ENCODE data around the gene FBXO3.
A peak's percentile ranks its signal among the peaks of the same experiment; 100 is the strongest.
"Not testable (repeated sequence)": the region's sequence is repeated elsewhere in the genome, so short reads cannot be mapped to it uniquely, and the experiment has no call there.

FBXO3 gene

DNA sequence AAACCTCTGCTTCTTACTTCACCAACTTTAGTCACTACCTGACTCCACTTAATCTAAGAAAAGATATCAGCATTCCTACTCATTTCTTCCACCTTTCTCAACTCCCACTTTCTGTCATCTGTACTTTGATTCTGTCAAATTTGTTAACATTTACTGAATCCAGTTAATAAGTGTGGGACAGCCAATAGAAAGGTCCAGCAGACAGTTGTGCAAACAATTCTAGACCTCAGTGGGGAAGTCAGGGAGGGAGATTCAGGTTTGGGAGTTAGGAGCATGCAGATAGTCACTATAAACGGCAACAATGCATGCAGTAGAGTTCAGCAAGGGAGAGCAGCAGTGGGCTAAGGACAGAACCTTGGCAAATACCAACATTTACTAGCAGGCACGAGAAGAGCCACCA lies 4.1 kb downstream of the FBXO3 start:
- DNase-seq = no peak

DNA sequence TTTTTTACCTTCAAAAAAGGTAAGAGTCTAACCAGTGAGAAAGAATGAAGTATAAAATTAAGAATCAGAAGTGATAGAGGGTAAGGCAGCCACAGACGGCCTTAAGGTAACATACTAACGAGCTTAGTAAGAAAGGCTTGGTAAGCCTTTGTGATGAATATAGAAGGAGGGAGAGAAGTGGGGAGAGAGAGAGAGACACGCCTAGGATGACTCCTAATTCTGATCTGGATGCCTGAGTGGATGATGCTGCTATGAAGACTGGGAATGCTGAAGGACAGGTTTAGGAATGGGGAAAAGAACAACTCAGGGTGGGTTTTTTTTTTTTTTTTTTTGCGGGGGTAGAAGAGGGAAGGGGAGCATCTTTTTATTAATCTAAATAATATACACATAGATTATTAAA lies 4.8 kb downstream of the FBXO3 start:
- no peak for DNase-seq

DNA sequence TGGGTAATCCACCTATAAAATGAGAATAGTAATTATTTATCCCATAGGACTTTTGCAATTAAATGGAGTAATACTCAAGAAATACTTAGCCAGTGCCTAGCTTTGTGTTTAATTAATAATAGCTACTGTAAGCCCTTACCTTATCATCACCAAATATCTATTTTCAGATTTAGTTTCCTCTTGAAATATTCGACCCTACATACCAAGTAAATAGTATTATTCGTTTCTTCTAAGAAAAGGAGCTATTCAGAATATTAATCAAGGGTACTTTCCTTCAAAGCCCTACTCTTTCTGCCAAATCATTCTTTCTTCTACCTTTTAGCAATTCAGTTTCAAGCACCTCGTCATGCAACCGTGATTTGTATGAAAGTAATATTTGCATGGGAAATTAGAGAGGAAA lies 6.7 kb downstream of the FBXO3 start:
- no peak for DNase-seq

DNA sequence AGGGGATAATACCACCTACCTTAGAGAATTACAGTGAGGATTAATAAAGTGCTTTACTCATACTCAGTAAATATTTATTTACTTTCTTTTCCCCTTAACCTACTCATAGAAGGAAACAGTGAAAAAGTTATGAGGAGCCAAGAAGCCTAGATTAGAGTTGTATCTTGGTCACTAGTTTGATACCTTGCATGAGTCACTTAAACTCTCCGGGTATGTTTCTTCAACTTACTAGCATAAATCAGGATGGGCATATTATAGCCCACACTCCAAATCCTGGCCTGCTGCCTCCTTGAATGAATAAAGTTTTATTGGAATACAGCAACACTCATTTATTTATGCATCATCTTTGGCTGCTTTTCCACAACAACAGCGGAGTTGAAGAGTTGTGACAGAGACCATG lies 8.2 kb downstream of the FBXO3 start:
- no peak for DNase-seq

DNA sequence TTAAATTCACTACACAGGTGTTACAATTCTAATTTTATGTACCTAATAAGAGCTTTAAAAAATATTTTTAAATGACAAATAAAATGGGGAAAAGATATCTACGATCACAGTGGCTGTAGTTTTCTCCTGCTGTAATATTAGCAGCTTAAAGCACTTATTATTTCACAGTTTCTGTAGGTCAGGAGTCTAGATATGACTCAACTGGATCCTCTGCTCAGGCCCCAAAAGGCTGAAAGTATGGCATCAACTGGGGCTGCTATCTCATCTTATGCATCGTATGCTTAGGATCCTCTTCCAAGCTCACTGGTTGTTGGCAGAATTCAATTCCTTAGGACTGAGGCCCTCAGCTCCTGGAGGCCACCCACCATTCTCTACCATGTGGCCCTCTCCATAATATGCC lies 12.8 kb downstream of the FBXO3 start:
- no peak for DNase-seq

DNA sequence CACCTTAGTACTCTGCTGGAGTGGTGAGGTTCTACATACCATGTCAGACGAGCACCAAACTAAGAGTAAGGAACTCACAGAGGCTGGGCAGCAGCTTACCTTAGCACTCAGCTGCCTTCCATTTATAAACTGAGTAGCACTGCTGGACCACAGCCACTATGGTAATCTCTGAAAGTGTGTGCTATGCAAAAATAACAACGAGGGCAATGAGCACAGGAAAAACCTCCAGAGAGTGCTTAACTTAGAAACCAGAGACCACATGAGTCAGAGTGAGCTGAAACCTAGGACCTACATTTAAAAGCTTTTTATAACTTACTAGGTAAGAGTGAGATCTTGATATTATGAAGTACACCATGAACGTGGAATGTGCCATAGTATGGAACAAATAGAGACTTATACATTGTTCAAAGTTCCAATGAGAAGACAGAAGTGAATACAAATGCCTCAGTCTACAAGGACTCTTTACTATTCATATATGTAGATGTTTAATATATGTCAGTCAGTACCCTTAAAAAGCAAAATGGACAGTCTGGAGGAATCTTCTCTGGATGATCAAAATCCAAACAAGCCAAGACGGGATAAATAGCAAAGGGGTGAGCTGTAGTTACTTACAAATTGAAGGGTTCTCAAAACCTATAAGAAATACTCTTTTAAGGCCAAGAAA lies 20.9 kb downstream of the FBXO3 start:
- no peak for DNase-seq

DNA sequence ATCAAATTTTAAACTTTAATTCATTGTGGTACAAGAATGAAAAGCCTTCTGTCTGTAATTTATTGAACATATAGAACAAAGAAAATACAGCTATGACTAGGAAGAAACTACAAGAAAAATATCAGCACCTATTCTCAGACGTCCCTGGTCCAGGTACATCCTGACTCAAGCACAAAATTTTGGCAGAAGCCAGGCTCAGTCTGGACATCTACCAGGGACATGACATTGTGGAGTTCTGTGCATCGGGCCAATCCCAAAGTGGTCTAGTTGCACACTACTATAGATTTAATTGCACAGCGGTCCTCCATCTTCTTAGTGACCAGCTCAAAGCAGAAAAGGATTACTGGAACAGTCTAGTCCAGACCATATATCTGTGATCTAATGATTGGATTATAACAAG lies 22.4 kb downstream of the FBXO3 start:
- no peak for DNase-seq

DNA sequence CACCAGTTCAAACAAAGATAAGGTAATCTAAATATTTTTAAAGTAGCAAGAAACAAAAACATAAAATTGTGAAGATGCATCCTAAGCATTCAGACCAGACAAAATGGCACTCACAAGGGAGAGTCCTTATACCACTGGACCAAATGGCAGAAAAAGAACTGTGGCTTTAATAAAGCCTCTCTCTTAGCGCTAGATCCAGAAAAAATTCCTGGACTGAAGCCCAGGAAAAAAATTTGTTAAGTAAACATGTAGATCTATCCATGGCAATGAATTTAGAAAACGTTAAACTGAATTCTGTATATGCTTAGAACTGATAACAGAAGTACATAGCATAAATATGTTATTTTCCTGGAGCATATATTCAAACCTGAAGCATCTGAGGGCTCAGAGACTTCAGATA lies 26.3 kb downstream of the FBXO3 start:
- DNase-seq = no peak

DNA sequence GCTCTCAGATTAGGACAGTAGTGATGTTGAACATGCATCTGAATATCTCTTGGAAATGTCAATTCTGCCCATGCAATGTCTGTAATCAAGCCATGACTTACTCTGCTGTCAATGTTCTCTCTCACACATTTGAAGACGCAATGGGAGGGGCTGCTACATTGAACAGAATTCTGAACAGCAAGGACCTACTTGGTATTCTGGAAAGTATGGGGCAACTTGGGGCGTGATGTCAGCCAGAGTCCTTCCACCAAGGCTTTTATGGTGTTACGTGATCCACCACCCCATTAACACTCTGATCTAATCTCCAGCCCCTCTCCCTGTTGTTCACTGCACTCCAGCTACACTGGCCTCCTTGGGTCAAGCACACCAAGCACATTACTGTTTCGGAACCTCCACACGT lies 31.0 kb downstream of the FBXO3 start:
- no peak for DNase-seq

DNA sequence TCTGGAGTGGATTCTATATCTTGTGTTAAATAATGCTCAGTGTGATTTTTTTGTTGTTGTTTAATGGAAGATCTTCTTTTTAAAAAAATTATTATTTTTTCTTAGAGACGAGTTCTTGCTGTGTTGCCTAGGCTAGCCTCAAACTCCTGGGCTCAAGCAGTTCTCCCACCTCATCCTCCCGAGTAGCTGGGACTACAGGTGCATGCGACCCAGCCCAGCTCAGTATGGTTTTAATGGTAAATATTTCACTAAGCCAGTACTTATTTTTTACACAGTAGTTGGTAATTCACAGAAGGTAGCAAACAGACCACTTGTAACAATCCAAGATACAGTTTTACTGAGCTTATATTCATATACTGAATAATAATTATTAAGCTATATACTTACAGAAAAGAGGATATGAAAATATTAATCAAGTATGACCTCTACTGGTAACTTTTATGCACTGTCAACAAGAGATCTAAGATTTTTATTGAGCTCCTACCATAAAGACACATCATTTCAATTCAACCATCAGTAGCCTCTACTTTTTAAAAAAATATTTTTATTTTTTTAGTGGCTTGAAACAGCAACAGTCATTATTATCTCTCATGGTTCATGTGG lies 32.0 kb downstream of the FBXO3 start:
- DNase-seq = no peak

DNA sequence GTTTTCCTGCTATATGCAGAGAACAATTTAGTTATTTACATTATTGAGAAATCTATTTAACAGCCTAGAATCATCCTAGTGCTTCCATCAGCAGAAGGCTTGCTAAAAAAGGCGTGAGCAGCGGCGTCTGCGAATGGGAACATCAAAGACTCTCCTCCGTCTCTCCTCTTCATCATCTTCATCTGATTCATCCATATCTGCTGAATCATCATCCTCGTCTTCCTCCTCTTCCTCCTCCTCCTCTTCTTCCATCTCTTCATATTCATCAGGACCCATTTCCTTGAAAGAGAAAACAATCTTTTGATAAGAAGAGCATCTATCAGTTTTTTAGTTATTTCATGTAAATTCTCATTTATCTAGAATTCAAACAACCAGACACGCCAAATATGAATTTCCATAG lies 32.5 kb downstream of the FBXO3 start:
- DNase-seq = no peak

DNA sequence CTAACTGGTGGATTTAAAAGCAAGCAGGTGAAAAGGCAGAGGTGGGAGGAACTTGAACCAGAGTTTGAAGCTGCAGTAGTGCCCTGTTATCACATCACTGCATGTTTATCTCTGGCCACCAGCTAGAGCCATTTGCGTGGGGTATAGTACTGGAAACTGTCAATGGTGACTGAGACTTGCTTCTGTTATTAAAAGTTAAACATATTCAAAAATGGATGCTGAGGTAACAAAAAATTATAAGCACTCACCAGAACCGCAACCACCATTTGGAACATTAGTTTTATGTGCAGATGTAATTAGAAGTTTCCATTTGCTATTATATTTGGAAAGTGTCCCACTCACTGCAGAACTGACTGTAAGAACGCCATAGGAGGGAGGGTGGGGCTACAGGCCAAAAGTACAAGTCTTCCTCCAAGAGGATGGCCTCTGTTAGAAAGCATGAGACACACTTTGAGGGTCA lies 36.9 kb downstream of the FBXO3 start:
- no peak for DNase-seq

DNA sequence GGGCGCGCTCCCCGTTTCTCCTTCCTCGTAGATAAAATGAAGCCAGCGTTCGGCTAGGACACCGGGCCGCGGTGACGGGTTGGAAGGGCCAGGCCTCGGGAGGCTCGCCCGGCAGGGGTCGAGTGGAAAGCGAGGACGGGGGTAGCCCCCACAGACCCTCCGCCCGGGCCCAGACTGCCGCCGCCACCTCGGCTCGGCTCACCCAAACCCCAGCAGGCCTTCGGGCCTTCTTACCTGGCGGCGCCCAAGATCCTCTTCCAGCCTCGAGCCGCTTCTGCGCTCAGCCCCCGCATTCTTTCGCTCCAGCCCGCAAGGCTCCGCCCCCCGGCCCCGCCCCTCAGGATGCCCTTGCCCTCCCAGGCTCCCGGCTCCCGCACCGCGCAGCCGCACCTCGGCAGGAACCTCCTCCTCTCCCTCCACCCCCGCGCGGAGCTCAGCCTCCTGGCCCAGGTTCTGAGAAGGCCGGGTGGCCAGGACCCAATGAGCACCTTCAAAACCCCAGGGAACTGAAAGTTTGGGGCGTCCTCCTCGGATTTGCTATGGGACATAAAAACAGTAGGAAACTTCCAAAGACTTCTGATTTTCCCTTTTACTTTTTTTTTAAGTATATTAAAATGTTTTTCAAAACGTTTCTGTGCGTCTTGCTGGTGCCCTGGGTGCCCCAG lies 38.0 kb downstream of the FBXO3 start, which contains the start of gene CD59:
TSS of gene CD59 (minus strand) at position 276 of the 665 bp plus-strand sequence. CDS start 13,978 bp downstream, outside the sequence.
- peak; percentile 68 for DNase-seq

DNA sequence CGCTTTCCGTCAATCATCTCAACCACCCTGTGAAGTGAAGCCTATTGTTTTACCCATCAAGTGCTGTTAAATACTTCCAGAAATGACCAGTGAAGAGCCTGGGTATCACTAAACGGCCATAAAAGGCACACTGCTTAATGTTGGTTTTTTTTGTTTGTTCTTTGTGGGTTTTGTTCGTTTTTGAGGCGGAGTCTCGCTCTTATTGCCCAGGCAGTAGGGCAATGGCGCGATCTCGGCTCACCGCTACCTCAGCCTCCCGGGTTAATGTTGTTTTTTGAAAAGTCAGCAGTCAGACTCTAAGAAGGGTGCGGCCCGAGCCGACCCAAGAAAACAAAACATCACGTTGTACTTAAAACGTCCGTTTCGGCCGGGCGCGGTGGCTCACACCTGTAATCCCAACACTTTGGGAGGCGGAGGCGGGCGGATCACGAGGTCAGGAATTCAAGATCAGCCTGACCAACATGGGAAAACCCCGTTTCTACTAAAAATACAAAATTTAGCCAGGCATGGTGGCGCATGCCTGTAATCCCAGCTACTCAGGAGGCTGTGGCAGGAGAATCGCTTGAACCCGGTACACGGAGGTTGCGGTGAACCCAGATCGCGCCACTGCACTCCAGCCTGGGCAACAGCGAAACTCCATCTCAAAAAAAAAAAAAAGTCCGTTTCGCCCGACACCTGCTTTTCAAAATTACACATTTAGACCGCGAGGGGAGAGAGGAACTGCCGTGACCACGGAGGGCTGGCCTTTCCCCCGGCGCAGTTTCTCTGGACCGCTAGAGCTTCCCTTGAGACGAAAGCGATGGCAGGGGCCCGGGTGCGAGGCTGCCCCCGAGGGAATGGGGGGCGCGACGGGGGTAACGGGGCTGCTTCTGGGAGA lies 38.8 kb downstream of the FBXO3 start:
- DNase-seq = no peak

DNA sequence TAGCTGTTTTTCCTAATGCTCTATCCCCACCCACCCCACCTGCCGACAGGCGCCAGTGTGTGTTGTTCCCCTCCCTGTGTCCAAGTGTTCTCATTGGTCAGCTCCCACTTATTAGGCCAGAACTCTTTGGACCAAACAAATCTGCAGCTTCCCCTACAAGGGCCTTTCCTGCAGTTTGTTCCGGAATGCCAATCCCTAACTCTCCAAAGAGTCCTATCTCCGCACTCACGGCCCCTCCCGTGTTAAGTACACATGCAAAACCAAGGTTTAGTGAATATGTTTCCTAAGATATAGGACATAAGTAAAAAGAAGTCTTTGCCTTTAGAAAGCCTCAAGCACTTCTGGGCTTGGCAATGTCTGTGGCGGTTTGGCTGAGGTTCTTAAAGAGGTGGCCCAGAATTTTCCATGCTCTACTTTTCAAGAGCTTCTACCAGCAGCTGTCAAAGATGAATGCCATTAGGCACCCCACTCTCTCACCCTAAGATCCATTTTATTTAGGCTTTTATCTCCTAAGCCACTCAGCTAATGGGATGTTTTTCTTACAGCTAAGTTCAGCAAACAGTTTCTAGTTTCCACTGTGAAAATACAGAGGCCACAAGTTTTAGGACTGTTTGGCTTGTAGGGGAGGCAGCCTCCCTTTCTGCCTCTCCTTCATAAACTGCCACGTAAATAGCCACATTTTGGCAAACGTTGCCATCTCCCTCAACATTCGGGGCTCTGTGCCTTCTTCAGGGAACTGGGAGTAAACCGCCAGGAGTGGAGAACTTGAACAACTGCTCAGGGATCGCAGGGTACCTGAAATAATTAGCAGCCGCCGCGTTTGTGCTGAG lies 39.7 kb downstream of the FBXO3 start:
- DNase-seq = no peak

DNA sequence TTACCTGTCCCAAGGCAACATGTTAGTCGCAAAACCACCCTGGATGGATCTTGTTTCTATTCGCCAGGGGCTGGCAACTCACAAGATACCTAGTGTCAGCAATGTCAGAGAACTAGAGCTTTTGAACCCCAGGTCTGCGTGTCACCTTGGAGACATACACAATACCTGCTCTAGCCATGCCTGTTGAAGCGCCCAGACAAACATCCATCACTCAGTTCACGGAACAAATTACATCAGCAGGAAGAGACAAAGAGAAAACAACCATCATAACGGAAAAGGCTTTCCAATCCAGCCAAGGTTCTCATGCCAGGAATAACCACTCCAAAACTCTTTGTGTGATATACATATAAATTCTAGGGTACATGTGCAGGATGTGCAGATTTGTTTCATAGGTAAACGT lies 40.3 kb downstream of the FBXO3 start:
- no peak for DNase-seq

DNA sequence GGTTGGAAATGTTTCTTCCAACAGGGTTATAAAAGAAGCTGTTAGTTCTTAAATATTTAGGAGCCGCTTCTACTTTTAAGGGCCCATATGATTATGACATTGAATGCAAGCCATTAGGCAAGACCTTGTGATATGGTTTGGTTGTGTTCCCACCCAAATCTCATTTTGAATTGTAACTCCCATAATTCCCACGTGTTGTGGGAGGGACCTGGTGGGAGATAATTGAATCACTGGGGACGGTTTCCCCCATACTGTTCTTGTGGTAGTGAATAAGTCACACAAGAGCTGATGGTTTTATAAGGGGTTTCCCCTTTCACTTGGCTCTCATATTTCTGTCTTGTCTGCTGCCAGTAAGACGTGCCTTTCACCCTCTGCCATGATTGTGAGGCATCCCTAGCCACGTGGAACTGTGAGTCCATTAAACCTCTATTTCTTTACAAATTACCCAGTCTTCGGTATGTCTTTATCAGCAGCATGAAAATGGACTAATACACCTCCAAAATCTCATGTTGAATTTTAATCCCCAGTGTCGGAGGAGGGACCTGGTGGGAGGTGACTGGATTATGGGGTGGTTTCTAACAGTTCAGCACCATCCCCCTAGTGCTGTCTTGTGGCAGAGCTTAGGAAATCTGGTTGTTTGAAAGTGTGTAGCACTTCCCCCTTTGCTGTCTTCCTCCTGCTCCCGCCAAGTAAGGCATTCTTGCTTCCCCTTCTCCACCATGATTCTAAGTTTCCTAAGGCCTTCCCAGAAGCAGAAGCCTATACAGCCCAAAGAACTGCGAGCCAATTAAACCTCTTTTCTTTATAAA lies 42.4 kb downstream of the FBXO3 start:
- no peak for DNase-seq

DNA sequence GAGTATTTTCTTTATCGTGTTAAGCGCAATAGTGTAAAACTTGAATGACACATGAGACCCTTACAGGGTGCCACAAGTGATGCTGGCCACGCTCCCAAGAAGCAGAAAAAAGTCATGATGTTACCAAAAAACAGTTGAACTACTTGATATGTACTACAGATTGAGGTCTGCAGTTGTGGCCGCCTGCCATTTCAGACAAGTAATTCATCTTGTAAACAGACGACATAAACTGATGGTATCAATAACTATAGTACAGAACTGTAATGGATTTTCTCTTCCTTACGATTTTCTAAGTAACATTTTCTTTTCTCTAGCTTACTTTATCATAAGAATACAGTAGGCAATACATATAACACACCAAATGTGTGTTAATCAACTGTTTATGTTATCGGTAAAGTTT lies 43.6 kb downstream of the FBXO3 start:
- no peak for DNase-seq

DNA sequence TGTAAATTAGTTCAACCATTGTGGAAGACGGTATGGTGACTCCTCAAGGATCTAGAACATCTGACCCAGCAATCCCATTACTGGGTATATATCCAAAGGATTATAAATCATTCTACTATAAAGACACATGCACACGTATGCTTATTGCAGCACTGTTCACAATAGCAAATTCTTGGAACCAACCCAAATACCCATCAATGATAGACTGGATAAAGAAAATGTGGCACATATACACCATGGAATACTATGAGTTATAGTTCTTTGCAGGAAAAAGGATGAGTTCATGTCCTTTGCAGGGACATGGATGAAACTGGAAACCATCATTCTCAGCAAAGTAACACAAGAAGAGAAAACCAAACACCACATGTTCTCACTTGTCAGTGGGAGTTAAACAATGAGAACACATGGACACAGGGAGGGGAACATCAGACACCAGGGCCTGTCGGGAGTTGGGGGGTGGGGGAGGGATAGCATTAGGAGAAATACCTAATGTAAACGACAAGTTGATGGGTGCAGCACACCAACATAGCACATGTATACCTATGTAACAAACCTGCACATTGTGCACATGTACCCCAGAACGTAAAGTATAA lies 45.2 kb downstream of the FBXO3 start:
- not testable (repeated sequence) for DNase-seq

DNA sequence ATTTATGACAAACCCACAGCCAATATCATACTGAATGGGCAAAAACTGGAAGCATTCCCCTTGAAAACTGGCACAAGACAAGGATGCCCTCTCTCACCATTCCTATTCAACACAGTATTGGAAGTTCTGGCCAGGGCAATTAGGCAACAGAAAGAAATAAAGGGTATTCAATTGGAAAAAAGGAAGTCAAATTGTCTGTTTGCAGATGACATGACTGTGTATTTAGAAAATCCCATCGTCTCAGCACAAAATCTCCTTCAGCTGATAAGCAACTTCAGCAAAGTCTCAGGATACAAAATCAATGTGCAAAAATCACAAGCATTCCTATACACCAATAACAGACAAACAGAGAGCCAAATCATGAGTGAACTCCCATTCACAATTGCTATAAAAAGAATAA lies 46.8 kb downstream of the FBXO3 start:
- not testable (repeated sequence) for DNase-seq

DNA sequence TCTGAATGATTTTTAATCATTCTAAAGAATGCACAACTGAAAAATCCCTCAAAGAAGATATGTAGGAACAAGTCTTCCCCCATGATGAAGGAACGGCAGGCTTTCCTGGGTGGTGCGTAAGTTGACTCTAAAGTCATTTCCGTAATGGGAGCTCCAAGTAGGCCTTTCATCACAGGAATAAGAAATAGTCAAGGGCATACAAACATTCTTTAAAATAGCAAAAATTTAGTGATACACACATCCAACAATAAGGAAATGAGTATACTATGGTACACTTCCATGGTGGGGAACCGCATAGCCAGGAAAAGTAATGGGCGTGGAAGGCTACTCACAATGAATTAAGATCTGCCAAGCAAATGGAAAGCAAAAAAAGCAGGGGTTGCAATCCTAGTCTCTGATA lies 48.8 kb downstream of the FBXO3 start:
- no peak for DNase-seq

Data from NCI-H1417 treated with DMSO at 0.1 percent for 48 hours (cell line).